ENCODE results near the gene NSRP1. TPM values are rescaled to one million over a fixed set of nuclear protein-coding genes. Genes with fewer than 3 reads are reported as not detected.

NSRP1 gene
- total and polyA plus RNA-seq, 2 of the 8 experiments (the other 6 are each of a cell fraction or from before 2014, with no cell fraction given), result 6.1 to 22.4 TPM

DNA sequence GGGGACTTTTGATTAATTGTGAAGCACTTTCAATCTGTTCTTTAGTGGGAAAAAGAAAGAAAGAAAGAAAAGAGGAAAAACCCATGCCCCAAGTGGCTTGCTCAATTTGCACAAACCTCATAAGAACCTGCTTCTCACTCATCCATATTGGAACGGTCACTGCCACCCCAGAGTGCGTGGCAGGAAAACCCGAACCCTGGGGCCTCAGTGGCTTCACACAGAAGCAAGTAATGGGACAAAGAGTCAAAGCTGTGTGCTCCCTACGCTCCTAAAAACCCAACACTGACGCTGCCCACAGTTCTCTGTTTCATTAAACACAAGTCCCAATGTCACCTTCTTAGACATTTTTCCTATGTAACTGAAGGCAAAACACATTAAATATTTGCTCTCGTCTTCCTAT is 117.7 kb downstream of the NSRP1 start:
- no peak overlapping the region for H3K23ac ChIP-seq (ENCODE audit: insufficient read length)
- no peak overlapping the region for H4K8ac ChIP-seq (ENCODE audit: extremely low read depth, insufficient read depth, low read length)
- H2AK5ac ChIP-seq (ENCODE audit: low read depth, low read length), result no peak overlapping the region
- peaks cover 0 to 18% (median 15%) of the 10 kb centered on the region in 4 experiments; a peak in 5 of 7 replicates for H3K4me1 ChIP-seq (replicated peaks in 1 of 4; ENCODE audit: control insufficient read depth in 3 of 4, insufficient read depth in 4 of 4, low read length in 3 of 4)
- no peak overlapping the region for H2BK15ac ChIP-seq (ENCODE audit: low read length)
- H2BK20ac ChIP-seq (ENCODE audit: low read length), result no peak overlapping the region
- no peaks in the 10 kb centered on the region for H4K20me1 ChIP-seq (replicated peaks in 1 of 2; ENCODE audit: control insufficient read depth in 1 of 2, insufficient read depth in 2 of 2, low read length in 2 of 2)
- peaks cover 0 to 4% of the 10 kb centered on the region in 2 experiments; a peak in 1 of 4 replicates for H3K9me3 ChIP-seq (ENCODE audit: insufficient read depth in 2 of 2, low read depth in 1 of 2, low read length in 1 of 2)
- H3K4ac ChIP-seq (replicated peaks; ENCODE audit: insufficient read length, low read depth, low read length), result no peak overlapping the region
- H3K23me2 ChIP-seq (ENCODE audit: low read depth, low read length), result peaks cover 17% of the 10 kb centered on the region; the same call in 1 of the 2 replicates
- no peaks in the 10 kb centered on the region for H3K79me2 ChIP-seq (ENCODE audit: control insufficient read depth in 1 of 2, insufficient read depth in 2 of 2, low read length in 2 of 2)
- H3K9ac ChIP-seq (replicated peaks in 1 of 4; ENCODE audit: extremely low read depth in 1 of 4, low read depth in 3 of 4, low read length in 3 of 4), result no peak overlapping the region
- no peak overlapping the region for H4K5ac ChIP-seq (ENCODE audit: insufficient read length, low read depth, low read length)
- H3K14ac ChIP-seq (ENCODE audit: insufficient read length), result no peak overlapping the region
- H3K27ac ChIP-seq (ENCODE audit: low read depth, low read length), result no peak overlapping the region
- no peak overlapping the region for H2AFZ ChIP-seq (ENCODE audit: low read length)
- H2BK12ac ChIP-seq (ENCODE audit: low read depth, low read length), result no peak overlapping the region
- H3K56ac ChIP-seq (replicated peaks; ENCODE audit: insufficient read length, low read depth, low read length), result no peak overlapping the region
- no peak overlapping the region for H3K18ac ChIP-seq (ENCODE audit: extremely low read depth, low read length)
- peaks cover 0 to 7% (median 0%) of the 10 kb centered on the region in 4 experiments; a peak in 1 of 8 replicates for H3K36me3 ChIP-seq (ENCODE audit: control insufficient read depth in 2 of 4, insufficient read depth in 4 of 4, low read length in 3 of 4)
- H3K27me3 ChIP-seq (replicated peaks in 1 of 4; ENCODE audit: control insufficient read depth in 3 of 4, extremely low read depth in 1 of 4, insufficient read depth in 3 of 4, low read length in 3 of 4), result peaks cover 32 to 61% (median 57%) of the 10 kb centered on the region in 4 experiments
- H3K4me2 ChIP-seq (ENCODE audit: insufficient read depth in 1 of 2, low read depth in 2 of 2, low read length in 2 of 2), result no peak overlapping the region
- DNase-seq (ENCODE audit: low read depth in 1 of 2, low spot score in 2 of 2) (no peak), FAIRE-seq (no peak)
- H3K4me3 ChIP-seq (ENCODE audit: extremely low read depth in 1 of 4, insufficient read depth in 2 of 4, low read depth in 3 of 4, low read length in 4 of 4), result no peak overlapping the region
- no peak overlapping the region for H2BK120ac ChIP-seq (replicated peaks; ENCODE audit: low read depth, low read length)
- ChIA-PET CTCF (ENCODE audit: partially characterized antibody) (interaction anchor here (0.6 to 5.0 kb wide), 5 partner anchors 15 to 130 kb away, joined by 3 to 36 read pairs (median 4); no protein-coding TSS in a partner anchor), POLR2A (ENCODE audit: partially characterized antibody) (interaction anchor here (0.7 to 1.2 kb wide), 3 partner anchors 9 to 11 kb away, joined by 3 to 4 read pairs (median 4); no protein-coding TSS in a partner anchor)
- no peaks in the 10 kb centered on the region for H3K79me1 ChIP-seq (ENCODE audit: low read depth, low read length)
- 78% methylated on average over 6 of the region's 6 CpGs; no CpG with 5 or more reads in 1 of the 2 experiments for WGBS, 2 experiments (ENCODE audit: extremely low coverage in 1 of 2, insufficient coverage in 1 of 2, insufficient read length in 1 of 2, insufficient replicate concordance in 2 of 2, low coverage in 1 of 2, low lambda C conversion rate in 2 of 2, missing lambda C conversion rate in 1 of 2)
- no peak overlapping the region for H2BK5ac ChIP-seq (ENCODE audit: low read depth, low read length)
- no peak overlapping the region for H4K91ac ChIP-seq (replicated peaks; ENCODE audit: insufficient read length, low read length)
- TF ChIP-seq CTBP2 (IDR thresholded peaks at IDR 0.05; ENCODE audit: borderline replicate concordance, insufficient read depth, insufficient read length, low read length), result no peak
- no peak for TF ChIP-seq EP300 (IDR thresholded peaks at IDR 0.05; ENCODE audit: borderline replicate concordance in 1 of 2, low read depth in 2 of 2, low read length in 2 of 2)
- no peak for TF ChIP-seq TCF12 (IDR thresholded peaks at IDR 0.05; ENCODE audit: low read depth, low read length)
- TF ChIP-seq SP2 (IDR thresholded peaks at IDR 0.05; ENCODE audit: low read length), result no peak
- TF ChIP-seq NRF1 (IDR thresholded peaks at IDR 0.05; ENCODE audit: low read depth, low read length), result no peak
- TF ChIP-seq CBX5 (IDR thresholded peaks at IDR 0.05; ENCODE audit: low read depth, low read length), result no peak
- no peak for TF ChIP-seq BCL11A (IDR thresholded peaks at IDR 0.05; ENCODE audit: low read depth in 2 of 2, low read length in 2 of 2)
- TF ChIP-seq SIRT6 (IDR thresholded peaks at IDR 0.05; ENCODE audit: low read length), result no peak
- no peak for TF ChIP-seq HDAC6 (IDR thresholded peaks at IDR 0.05; ENCODE audit: low read depth, low read length)
- TF ChIP-seq TAF1 (IDR thresholded peaks at IDR 0.05; ENCODE audit: low read depth, low read length), result no peak
- no peak for TF ChIP-seq SIN3A (conservative IDR thresholded peaks at IDR 0.05 in 1 of 2, IDR thresholded peaks at IDR 0.05 in 1 of 2; ENCODE audit: low read depth in 1 of 2, low read length in 2 of 2)
- no peak for TF ChIP-seq SUZ12 (IDR thresholded peaks at IDR 0.05; ENCODE audit: low read length)
- no peak for TF ChIP-seq HDAC2 (IDR thresholded peaks at IDR 0.05; ENCODE audit: borderline replicate concordance in 1 of 2, low read depth in 2 of 2, low read length in 2 of 2)
